Left cardiac atrium (tissue), 4 donors: ENCODE measurements around the gene TIMM13. TPM values are rescaled to one million over a fixed set of nuclear protein-coding genes. Genes with fewer than 3 reads are reported as not detected.
"Not testable (repeated sequence)": the region's sequence is repeated elsewhere in the genome, so short reads cannot be mapped to it uniquely, and the experiment has no call there.

ENCODE experiments used
- ATAC-seq, 2 donors: fragments of 200-7000 bp; cut with Tn5 transposase; one replicate each; pipeline ENCODE4 v1.9.1; 2020; ENCODE audit warnings: mild to moderate bottlenecking in 2 of 2, moderate library complexity in 2 of 2
- DNase-seq: peaks from one replicate; pipeline ENCODE4 v3.0.0-alpha.2; 2020
- intact Hi-C, 2 donors: fragments of 100-400 bp; cut with DNase I; formaldehyde crosslinking; loops; one replicate each; pipeline versions ENCODE4 v1.14.1 to v1.15.1; 2022 to 2023
- microRNA-seq, 2 donors: library from miRNA; unstranded; fragments of <30 nt; microRNA quantifications; one replicate each; pipeline ENCODE4 v1.2.0, GENCODE V29; 2020
- total RNA-seq, 2 donors: library from RNA; stranded (reverse); fragmentation: NEBNext Ultra II Directional; extraction: Animal tissue kit (Norgen Biotek cat#: 25700); gene quantifications; one replicate each; pipeline ENCODE4 v1.2.1, GENCODE V29; 2021
- donor health status: DM: no; HTN: yes; CAD: no.
- donor health status: DM: no; HTN: yes; CAD: no; lungs with severe emphysema.
- donor health status: DM: yes; HTN: yes; CAD: no.
- donor health status: Dilated cardiomyopathy.

The TIMM13 gene
- total RNA-seq, 2 donors from 2014 or later: 76.8 to 78.7 TPM

DNA sequence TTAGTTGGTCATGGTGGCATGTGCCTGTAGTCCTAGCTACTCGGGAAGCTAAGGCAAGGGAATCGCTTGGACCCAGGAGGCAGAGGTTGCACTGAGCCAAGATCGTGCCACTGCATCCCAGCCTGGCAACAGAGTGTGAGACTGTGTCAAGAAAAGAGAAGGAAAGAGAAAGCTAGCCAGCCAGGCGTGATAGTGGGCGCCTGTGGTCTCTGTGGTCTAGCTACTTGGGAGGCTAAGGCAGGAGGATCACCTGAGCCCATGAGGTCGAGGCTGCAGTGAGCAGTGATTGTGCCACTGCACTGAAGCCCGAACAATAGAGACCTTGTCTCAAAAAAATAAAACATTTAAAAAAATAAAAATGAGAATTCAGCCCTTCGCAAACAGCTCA is 33.3 kb downstream of the TIMM13 start:
- no peak for ATAC-seq
- no peak for DNase-seq
- intact Hi-C loops: no loop called here

GRCh38 chr19:2392899-2393298 is 34.5 kb downstream of the TIMM13 start:
- intact Hi-C loops, ATAC-seq, DNase-seq: not testable (repeated sequence)

- intact Hi-C loops: no loop called here
- ATAC-seq (no peak), DNase-seq (no peak)
Measured at GRCh38 chr19:2392366-2392765, 35.0 kb downstream of the TIMM13 start.

GRCh38 chr19:2391118-2391725 is 36.2 kb downstream of the TIMM13 start:
- intact Hi-C loops: no loop called here
- DNase-seq (no peak), ATAC-seq (peak; percentile 47 to 66)

DNA sequence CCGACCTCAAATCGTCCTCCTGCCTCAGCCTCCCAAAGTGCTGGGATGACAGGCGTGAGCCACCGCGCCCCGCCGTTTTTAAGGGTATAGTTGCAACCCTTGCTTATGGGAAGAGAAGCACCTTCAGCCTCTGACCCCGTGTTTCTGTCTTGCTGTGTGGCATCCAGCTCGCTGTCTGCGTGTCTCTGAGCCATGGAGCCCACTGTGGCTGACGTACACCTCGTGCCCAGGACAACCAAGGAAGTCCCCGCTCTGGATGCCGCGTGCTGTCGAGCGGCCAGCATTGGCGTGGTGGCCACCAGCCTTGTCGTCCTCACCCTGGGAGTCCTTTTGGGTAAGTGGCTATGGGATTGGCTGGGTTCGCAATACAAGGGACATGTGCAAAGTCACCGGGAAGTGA is 37.8 kb downstream of the TIMM13 start:
- no peak for DNase-seq
- no peak for ATAC-seq
- intact Hi-C loops: loop anchor here in 1 of 2 donors (5.0 kb wide), 1 partner anchor 112 kb away; no protein-coding TSS in a partner anchor

- intact Hi-C loops: loop anchor here in 1 of 2 donors (5.0 kb wide), 1 partner anchor 110 kb away; no protein-coding TSS in a partner anchor
- DNase-seq (no peak), ATAC-seq (no peak)
Measured at GRCh38 chr19:2387367-2388288, 39.8 kb downstream of the TIMM13 start.

- DNase-seq (no peak), ATAC-seq (no peak)
- intact Hi-C loops: loop anchor here in 1 of 2 donors (5.0 kb wide), 1 partner anchor 108 kb away; no protein-coding TSS in a partner anchor
Measured at GRCh38 chr19:2385053-2385721, 42.2 kb downstream of the TIMM13 start.

GRCh38 chr19:2382530-2383222 is 44.7 kb downstream of the TIMM13 start:
- ATAC-seq (no peak), DNase-seq (no peak)
- intact Hi-C loops: no loop called here

GRCh38 chr19:2381148-2381820 is 46.1 kb downstream of the TIMM13 start:
- DNase-seq: no peak
- peak in 1 of 2 donors; percentile 30 for ATAC-seq
- intact Hi-C loops: no loop called here

DNA sequence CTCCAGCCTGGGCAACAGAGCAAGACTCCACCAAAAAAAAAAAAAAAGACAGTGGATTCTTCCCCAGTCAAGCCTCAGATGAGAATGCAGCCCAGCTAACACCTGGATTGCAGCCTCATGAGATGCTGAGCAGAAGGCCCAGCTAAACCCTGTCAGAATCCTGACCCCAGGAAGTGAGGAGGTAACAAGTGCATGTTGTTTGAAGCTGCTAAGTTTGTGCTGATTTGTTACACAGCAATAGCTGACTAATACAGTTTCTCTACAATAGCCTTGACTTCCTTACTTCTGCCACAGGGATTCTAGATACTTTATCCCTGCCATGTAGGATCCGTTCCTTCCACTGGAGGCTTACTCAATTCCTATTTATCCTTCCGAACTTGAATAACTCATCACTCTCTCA is 46.8 kb downstream of the TIMM13 start:
- intact Hi-C loops: no loop called here
- DNase-seq (no peak), ATAC-seq (no peak)

GRCh38 chr19:2376784-2377519 is 50.4 kb downstream of the TIMM13 start:
- DNase-seq (no peak), ATAC-seq (no peak)
- intact Hi-C loops: no loop called here

Small RNA genes within 50 kb of the gene (microRNA-seq; reads per million reads assigned to microRNA genes)
- gene MIR7108: 0 to 0.27 reads per million in 2 donors

Other genes starting within 250 kb of the TIMM13 start
- 10 to 100 TPM; 45.2 to 45.7 TPM for gene PLEKHJ1, start 191.3 kb downstream of the TIMM13 start, total RNA-seq
- gene SF3A2, start 190.8 kb downstream of the TIMM13 start, total RNA-seq: 10 to 100 TPM; 28.8 to 34.4 TPM
- 1 to 10 TPM in 1 of 2 donors, under 1 TPM in 1; 0.80 to 1.6 TPM for gene AMH, start 178.3 kb downstream of the TIMM13 start, total RNA-seq
- under 1 TPM in 1 of 2 donors, not detected in 1; 0.27 TPM for gene JSRP1, start 171.2 kb downstream of the TIMM13 start, total RNA-seq
- 1 to 10 TPM; 1.0 to 2.3 TPM for gene PEAK3, start 145.4 kb downstream of the TIMM13 start, total RNA-seq
- gene LINGO3, start 119.4 kb downstream of the TIMM13 start, total RNA-seq: not detected
- gene LSM7, start 99.0 kb downstream of the TIMM13 start, total RNA-seq: 10 to 100 TPM; 43.6 to 47.7 TPM
- gene SPPL2B, start 98.9 kb downstream of the TIMM13 start, total RNA-seq: 10 to 100 TPM; 22.9 to 33.7 TPM
- gene TMPRSS9, start 67.3 kb downstream of the TIMM13 start, total RNA-seq: not detected
- gene LMNB2, start 29.4 kb upstream of the TIMM13 start, total RNA-seq: 10 to 100 TPM; 19.5 to 20.6 TPM
- 100 to 1,000 TPM in 1 of 2 donors, 10 to 100 TPM in 1; 64.0 to 189 TPM for gene GADD45B, start 48.5 kb upstream of the TIMM13 start, total RNA-seq